Astrocyte (in vitro differentiated cells and primary cell): ENCODE results near the gene WFDC12. TPM values are rescaled to one million over a fixed set of nuclear protein-coding genes. Genes with fewer than 3 reads are reported as not detected.
"Not testable (repeated sequence)": the region's sequence is repeated elsewhere in the genome, so short reads cannot be mapped to it uniquely, and the experiment has no call there.

Experiments
- DNase-seq: peaks from one replicate; pipeline ENCODE4 v3.0.0-alpha.2; 2010; ENCODE audit warnings: low read depth
- FAIRE-seq: peaks from 2 replicates; lab custom pipeline; 2011; peaks lifted over from hg19 to GRCh38; lab: Jason Lieb, UNC
- H2AFZ ChIP-seq: 2 replicates; pipeline ENCODE4 v1.6.0; 2012; ENCODE audit warnings: low read depth, low read length, inconsistent platforms
- H3K27ac ChIP-seq: 2 replicates; pipeline ENCODE4 v1.5.1; 2011; ENCODE audit warnings: low read depth, low read length, inconsistent platforms
- H3K27me3 ChIP-seq: 2 replicates; pipeline ENCODE4 v1.6.0; 2011; ENCODE audit warnings: low read length, inconsistent platforms; ENCODE audit not compliant: insufficient read depth
- H3K36me3 ChIP-seq: 2 replicates; pipeline ENCODE4 v1.5.1; 2011; ENCODE audit warnings: low read length, inconsistent platforms; ENCODE audit not compliant: insufficient read depth
- H3K4me1 ChIP-seq: 2 replicates; pipeline ENCODE4 v1.5.1; 2011; ENCODE audit warnings: low read length, inconsistent platforms; ENCODE audit not compliant: insufficient read depth
- H3K4me2 ChIP-seq: 2 replicates; pipeline ENCODE4 v1.6.0; 2012; ENCODE audit warnings: low read length, inconsistent platforms
- H3K4me3 ChIP-seq: 2 replicates; pipeline ENCODE4 v1.5.1; 2011; ENCODE audit warnings: low read depth, mild to moderate bottlenecking, low read length, inconsistent platforms; ENCODE audit not compliant: insufficient read depth
- H3K79me2 ChIP-seq: 2 replicates; pipeline ENCODE4 v1.6.0; 2012; ENCODE audit warnings: mild to moderate bottlenecking, low read length, inconsistent platforms; ENCODE audit not compliant: insufficient read depth
- H3K9ac ChIP-seq: 2 replicates; pipeline ENCODE4 v1.6.0; 2012; ENCODE audit warnings: mild to moderate bottlenecking, low read length, inconsistent platforms
- H3K9me3 ChIP-seq: 2 replicates; pipeline ENCODE4 v1.5.1; 2012; ENCODE audit warnings: low read depth, mild to moderate bottlenecking, low read length, inconsistent platforms; ENCODE audit not compliant: insufficient read depth
- H4K20me1 ChIP-seq: 2 replicates; pipeline ENCODE4 v1.6.0; 2012; ENCODE audit warnings: low read length, inconsistent platforms; ENCODE audit not compliant: insufficient read depth
- H3K27ac Mint-ChIP-seq: one replicate; pipeline ENCODE4 v1.8.0; 2021; ENCODE audit warnings: mild to moderate bottlenecking, mixed read lengths; ENCODE audit not compliant: unreplicated experiment
- H3K27me3 Mint-ChIP-seq: one replicate; pipeline ENCODE4 v1.8.0; 2021; ENCODE audit warnings: low read depth, mixed read lengths; ENCODE audit not compliant: unreplicated experiment
- H3K36me3 Mint-ChIP-seq: one replicate; pipeline ENCODE4 v1.8.0; 2021; ENCODE audit warnings: low read depth, mixed read lengths; ENCODE audit not compliant: unreplicated experiment
- H3K4me1 Mint-ChIP-seq: one replicate; pipeline ENCODE4 v1.8.0; 2021; ENCODE audit warnings: low read depth, mixed read lengths; ENCODE audit not compliant: unreplicated experiment
- H3K4me3 Mint-ChIP-seq: one replicate; pipeline ENCODE4 v1.8.0; 2021; ENCODE audit warnings: mild to moderate bottlenecking, moderate library complexity, mixed read lengths; ENCODE audit not compliant: unreplicated experiment
- H3K9me3 Mint-ChIP-seq: one replicate; pipeline ENCODE4 v1.8.0; 2021; ENCODE audit warnings: mild to moderate bottlenecking, mixed read lengths; ENCODE audit not compliant: unreplicated experiment
- CTCF ChIP-seq: IDR thresholded peaks from 2 replicates; pipeline ENCODE4 v1.5.1; 2011; ENCODE audit warnings: low read depth, mild to moderate bottlenecking, inconsistent platforms, low read length, moderate library complexity; ENCODE audit not compliant: insufficient read depth
- EZH2 ChIP-seq: IDR thresholded peaks from 2 replicates; pipeline ENCODE4 v1.6.1; 2012; ENCODE audit warnings: mild to moderate bottlenecking, low read length, inconsistent platforms; ENCODE audit not compliant: insufficient read depth
- total RNA-seq: library from RNA; stranded (reverse); gene quantifications from 2 replicates; pipeline ENCODE4 v1.2.1, GENCODE V29; 2021

Gene WFDC12
- total RNA-seq, 1 donor from 2014 or later, result not detected

GRCh38 chr20:45163083-45163803 lies 39.0 kb upstream of the WFDC12 start:
- Histone ChIP-seq H3K9me3 (peaks cover 2% of the 10 kb centered on the region), H3K79me2 (no peaks in the 10 kb centered on the region), H2AFZ (no peak overlapping the region), H3K27ac (no peak overlapping the region), H3K27me3 (no peaks in the 10 kb centered on the region), H3K4me1 (no peaks in the 10 kb centered on the region), H4K20me1 (no peaks in the 10 kb centered on the region), H3K4me3 (no peak overlapping the region), H3K4me2 (no peak overlapping the region), H3K9ac (no peak overlapping the region), H3K36me3 (no peaks in the 10 kb centered on the region)
- Mint-ChIP-seq H3K9me3 (peaks cover 12% of the 10 kb centered on the region), H3K4me3 (no peak overlapping the region), H3K36me3 (no peaks in the 10 kb centered on the region), H3K4me1 (no peaks in the 10 kb centered on the region), H3K27ac (no peak overlapping the region), H3K27me3 (peaks cover 6% of the 10 kb centered on the region)
- DNase-seq (no peak), FAIRE-seq (no peak)
- no peak for TF ChIP-seq EZH2
- no peak for TF ChIP-seq CTCF

GRCh38 chr20:45157962-45158361 lies 33.7 kb upstream of the WFDC12 start:
- Histone ChIP-seq H2AFZ (no peak overlapping the region), H3K27ac (no peak overlapping the region), H3K27me3 (no peaks in the 10 kb centered on the region), H3K36me3 (no peaks in the 10 kb centered on the region), H3K4me2 (no peak overlapping the region), H3K4me1 (no peaks in the 10 kb centered on the region), H3K4me3 (no peak overlapping the region), H3K9me3 (peaks cover 1% of the 10 kb centered on the region), H3K9ac (no peak overlapping the region), H3K79me2 (no peaks in the 10 kb centered on the region), H4K20me1 (no peaks in the 10 kb centered on the region)
- DNase-seq, result peak; percentile 81
- Mint-ChIP-seq H3K27ac (no peak overlapping the region), H3K27me3 (peaks cover 3% of the 10 kb centered on the region), H3K36me3 (no peaks in the 10 kb centered on the region), H3K4me1 (no peaks in the 10 kb centered on the region), H3K4me3 (no peak overlapping the region), H3K9me3 (peaks cover 11% of the 10 kb centered on the region)
- peak; percentile 39 for FAIRE-seq
- no peak for TF ChIP-seq CTCF
- TF ChIP-seq EZH2, result no peak

GRCh38 chr20:45156713-45157112 lies 32.4 kb upstream of the WFDC12 start:
- no peaks in the 10 kb centered on the region for H3K9me3 ChIP-seq
- H3K79me2 ChIP-seq, result no peaks in the 10 kb centered on the region
- H3K36me3 ChIP-seq, result no peaks in the 10 kb centered on the region
- Mint-ChIP-seq H3K36me3 (no peaks in the 10 kb centered on the region), H3K9me3 (peaks cover 7% of the 10 kb centered on the region), H3K4me1 (no peaks in the 10 kb centered on the region), H3K27me3 (peaks cover under 1% of the 10 kb centered on the region), H3K4me3 (no peak overlapping the region), H3K27ac (no peak overlapping the region)
- H3K4me3 ChIP-seq, result no peak overlapping the region
- no peak overlapping the region for H3K4me2 ChIP-seq
- no peak overlapping the region for H3K9ac ChIP-seq
- no peaks in the 10 kb centered on the region for H3K4me1 ChIP-seq
- H3K27ac ChIP-seq, result no peak overlapping the region
- FAIRE-seq (no peak), DNase-seq (no peak)
- H2AFZ ChIP-seq, result no peak overlapping the region
- no peak for TF ChIP-seq CTCF
- TF ChIP-seq EZH2, result no peak
- H4K20me1 ChIP-seq, result no peaks in the 10 kb centered on the region
- no peaks in the 10 kb centered on the region for H3K27me3 ChIP-seq

GRCh38 chr20:45154794-45155193 lies 30.5 kb upstream of the WFDC12 start:
- not testable (repeated sequence) for H3K9me3 ChIP-seq, H3K4me1 ChIP-seq, H3K79me2 ChIP-seq, DNase-seq, H2AFZ ChIP-seq, H3K4me3 Mint-ChIP-seq, FAIRE-seq, H3K9ac ChIP-seq, H3K9me3 Mint-ChIP-seq, H4K20me1 ChIP-seq, H3K4me3 ChIP-seq, H3K27ac Mint-ChIP-seq, H3K4me1 Mint-ChIP-seq, H3K27me3 ChIP-seq, H3K36me3 Mint-ChIP-seq, H3K27me3 Mint-ChIP-seq, H3K4me2 ChIP-seq, H3K36me3 ChIP-seq, H3K27ac ChIP-seq
